Melanocyte of skin (primary cell): Measurements from ENCODE around the gene CD33. TPM values are rescaled to one million over a fixed set of nuclear protein-coding genes. Genes with fewer than 3 reads are reported as not detected.

Source experiments
- small RNA-seq, 2 donors: library from RNA; depleted of rRNA; stranded (forward); fragments of <200 nt; gene quantifications; one replicate each; pipeline ENCODE3, GENCODE V24; 2012
- total RNA-seq, 2 donors: library from RNA; depleted of rRNA; stranded (reverse); fragments of >200 nt; gene quantifications; 2 replicates each; pipeline ENCODE4 v1.2.3, GENCODE V29; 2012

CD33 gene
- not detected for total RNA-seq

GRCh38 chr19:51224898-51225393 lies at the start of gene CD33:
Gene CD33 (plus strand): TSS chr19:51225080. CDS start chr19:51225119, 39 bp downstream.

GRCh38 chr19:51250786-51251467 lies 26.0 kb downstream of the CD33 start, which contains the start of gene SIGLECL1:
Gene SIGLECL1 (plus strand): TSS chr19:51251080. CDS start chr19:51264073, 12,993 bp downstream.

Small RNAs within 50 kb of the gene (small RNA-seq; reads per million reads assigned to genes)
- 0 reads per million in 2 donors for gene MIR8074

Other genes starting within 250 kb of the CD33 start
- gene KLK7, start 241.2 kb upstream of the CD33 start, total RNA-seq = not detected
- gene KLK8, start 223.5 kb upstream of the CD33 start, total RNA-seq = not detected
- gene KLK10, start 205.4 kb upstream of the CD33 start, total RNA-seq = under 1 TPM in 1 of 2 donors, not detected in 1; 0.69 TPM
- gene KLK11, start 198.5 kb upstream of the CD33 start, total RNA-seq = not detected
- gene KLK12, start 190.1 kb upstream of the CD33 start, total RNA-seq = not detected
- not detected for gene KLK13, start 160.0 kb upstream of the CD33 start, total RNA-seq
- gene KLK14, start 142.2 kb upstream of the CD33 start, total RNA-seq = under 1 TPM in 1 of 2 donors, not detected in 1; 0.33 TPM
- 1 to 10 TPM; 5.5 to 8.0 TPM for gene CTU1, start 116.7 kb upstream of the CD33 start, total RNA-seq
- not detected for gene SIGLEC9, start 100.2 kb upstream of the CD33 start, total RNA-seq
- not detected for gene SIGLEC7, start 82.8 kb upstream of the CD33 start, total RNA-seq
- not detected for gene SIGLECL1, start 26.0 kb downstream of the CD33 start, total RNA-seq
- not detected for gene IGLON5, start 86.6 kb downstream of the CD33 start, total RNA-seq
- gene VSIG10L, start 117.1 kb downstream of the CD33 start, total RNA-seq = 1 to 10 TPM; 2.1 to 3.7 TPM
- 100 to 1,000 TPM; 106 to 145 TPM for gene ETFB, start 141.3 kb downstream of the CD33 start, total RNA-seq
- gene CLDND2, start 143.9 kb downstream of the CD33 start, total RNA-seq = not detected
- not detected for gene NKG7, start 147.6 kb downstream of the CD33 start, total RNA-seq
- gene LIM2, start 162.9 kb downstream of the CD33 start, total RNA-seq = not detected
- not detected for gene C19orf84, start 165.5 kb downstream of the CD33 start, total RNA-seq
- not detected for gene SIGLEC10, start 192.6 kb downstream of the CD33 start, total RNA-seq
- not detected for gene SIGLEC8, start 233.4 kb downstream of the CD33 start, total RNA-seq